ENCODE results near the gene SLC29A4.
"Not testable (repeated sequence)": the region's sequence is repeated elsewhere in the genome, so short reads cannot be mapped to it uniquely, and the experiment has no call there.

The SLC29A4 gene

DNA sequence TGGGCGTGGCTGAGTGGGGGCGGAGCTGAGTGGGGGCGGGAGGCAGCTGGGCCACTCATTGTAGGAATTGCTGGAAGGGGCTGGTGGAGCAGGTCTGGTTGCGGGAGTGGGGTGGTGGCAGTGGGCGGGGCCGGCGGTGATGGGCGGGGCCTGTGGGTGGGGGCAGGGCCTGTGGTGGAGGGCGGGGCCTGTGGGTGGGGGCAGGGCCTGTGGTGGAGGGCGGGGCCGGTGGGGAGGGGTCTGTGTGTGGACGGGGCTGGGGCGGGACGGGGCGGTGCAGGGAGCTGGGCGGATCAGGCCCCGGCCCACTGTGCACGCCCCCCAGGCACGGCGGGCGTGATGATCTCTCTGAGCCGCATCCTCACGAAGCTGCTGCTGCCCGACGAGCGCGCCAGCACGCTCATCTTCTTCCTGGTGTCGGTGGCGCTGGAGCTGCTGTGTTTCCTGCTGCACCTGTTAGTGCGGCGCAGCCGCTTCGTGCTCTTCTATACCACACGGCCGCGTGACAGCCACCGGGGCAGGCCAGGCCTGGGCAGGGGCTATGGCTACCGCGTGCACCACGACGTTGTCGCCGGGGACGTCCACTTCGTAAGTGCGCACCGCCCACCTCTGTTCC, 14.0 kb downstream of the SLC29A4 start:
- Histone ChIP-seq H3K27me3 (ENCODE audit: insufficient read depth, insufficient read length) (no peaks in the 10 kb centered on the region), H3K4me3 (ENCODE audit: insufficient read length, low read depth) (no peak overlapping the region), H3K9ac (ENCODE audit: insufficient read length, low read depth) (no peak overlapping the region), H3K4me1 (ENCODE audit: insufficient read depth, insufficient read length) (no peaks in the 10 kb centered on the region), H3K9me3 (ENCODE audit: insufficient read depth, low read length) (0 out of 2 replicates have a peak, but pooled peaks cover 6% of the 10 kb centered on the region), H3K36me3 (ENCODE audit: insufficient read depth, insufficient read length, low read length) (peaks cover 39% of the 10 kb centered on the region)
- no peak for DNase-seq (ENCODE audit: low read depth, low spot score)
- TF ChIP-seq ZNF274 (IDR thresholded peaks at IDR 0.05; ENCODE audit: low read depth, low read length) = no peak
- TF ChIP-seq YY1 (IDR thresholded peaks at IDR 0.05; ENCODE audit: insufficient read depth, insufficient read length) = no peak
- TF ChIP-seq SUZ12 (IDR thresholded peaks at IDR 0.05; ENCODE audit: extremely low read depth, insufficient read depth, insufficient read length) = no peak

GRCh38 chr7:5300366-5300765, 17.6 kb downstream of the SLC29A4 start:
- no peaks in the 10 kb centered on the region for H3K4me1 ChIP-seq (ENCODE audit: insufficient read depth, insufficient read length)
- H3K9me3 ChIP-seq (ENCODE audit: insufficient read depth, low read length) = no peaks in the 10 kb centered on the region
- H3K4me3 ChIP-seq (ENCODE audit: insufficient read length, low read depth) = no peak overlapping the region
- TF ChIP-seq SUZ12 (IDR thresholded peaks at IDR 0.05; ENCODE audit: extremely low read depth, insufficient read depth, insufficient read length) = no peak
- no peak for TF ChIP-seq ZNF274 (IDR thresholded peaks at IDR 0.05; ENCODE audit: low read depth, low read length)
- no peak for TF ChIP-seq YY1 (IDR thresholded peaks at IDR 0.05; ENCODE audit: insufficient read depth, insufficient read length)
- no peak for DNase-seq (ENCODE audit: low read depth, low spot score)
- H3K36me3 ChIP-seq (ENCODE audit: insufficient read depth, insufficient read length, low read length) = peaks cover 43% of the 10 kb centered on the region
- H3K9ac ChIP-seq (ENCODE audit: insufficient read length, low read depth) = no peak overlapping the region
- H3K27me3 ChIP-seq (ENCODE audit: insufficient read depth, insufficient read length) = no peaks in the 10 kb centered on the region

DNA sequence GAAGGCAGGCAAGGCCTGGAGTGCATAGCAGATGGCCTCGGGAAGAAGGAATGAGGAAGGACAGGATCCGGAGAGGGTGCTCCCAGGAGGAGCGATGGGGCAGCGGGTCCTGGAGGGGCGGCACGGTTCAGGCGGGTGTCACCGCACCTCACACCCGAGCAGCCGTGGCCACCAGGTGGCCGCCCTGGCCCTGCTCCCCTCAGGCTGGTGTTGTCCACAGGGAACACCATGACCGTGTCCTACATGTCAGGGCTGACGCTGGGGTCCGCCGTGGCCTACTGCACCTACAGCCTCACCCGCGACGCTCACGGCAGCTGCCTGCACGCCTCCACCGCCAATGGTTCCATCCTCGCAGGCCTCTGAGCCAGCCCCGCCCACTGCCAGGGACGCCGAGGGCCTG, 19.8 kb downstream of the SLC29A4 start:
- Histone ChIP-seq H3K4me3 (ENCODE audit: insufficient read length, low read depth) (no peak overlapping the region), H3K9ac (ENCODE audit: insufficient read length, low read depth) (no peak overlapping the region), H3K4me1 (ENCODE audit: insufficient read depth, insufficient read length) (no peaks in the 10 kb centered on the region), H3K9me3 (ENCODE audit: insufficient read depth, low read length) (no peaks in the 10 kb centered on the region), H3K27me3 (ENCODE audit: insufficient read depth, insufficient read length) (no peaks in the 10 kb centered on the region), H3K36me3 (ENCODE audit: insufficient read depth, insufficient read length, low read length) (peaks cover 37% of the 10 kb centered on the region)
- no peak for DNase-seq (ENCODE audit: low read depth, low spot score)
- TF ChIP-seq ZNF274 (IDR thresholded peaks at IDR 0.05; ENCODE audit: low read depth, low read length) (no peak), SUZ12 (IDR thresholded peaks at IDR 0.05; ENCODE audit: extremely low read depth, insufficient read depth, insufficient read length) (no peak), YY1 (IDR thresholded peaks at IDR 0.05; ENCODE audit: insufficient read depth, insufficient read length) (no peak)

GRCh38 chr7:5303061-5303460, 20.3 kb downstream of the SLC29A4 start:
- H3K36me3 ChIP-seq (ENCODE audit: insufficient read depth, insufficient read length, low read length) = peaks cover 40% of the 10 kb centered on the region
- DNase-seq (ENCODE audit: low read depth, low spot score) = no peak
- no peaks in the 10 kb centered on the region for H3K9me3 ChIP-seq (ENCODE audit: insufficient read depth, low read length)
- no peak overlapping the region for H3K4me3 ChIP-seq (ENCODE audit: insufficient read length, low read depth)
- H3K27me3 ChIP-seq (ENCODE audit: insufficient read depth, insufficient read length) = no peaks in the 10 kb centered on the region
- no peaks in the 10 kb centered on the region for H3K4me1 ChIP-seq (ENCODE audit: insufficient read depth, insufficient read length)
- TF ChIP-seq YY1 (IDR thresholded peaks at IDR 0.05; ENCODE audit: insufficient read depth, insufficient read length) = no peak
- TF ChIP-seq SUZ12 (IDR thresholded peaks at IDR 0.05; ENCODE audit: extremely low read depth, insufficient read depth, insufficient read length) = no peak
- TF ChIP-seq ZNF274 (IDR thresholded peaks at IDR 0.05; ENCODE audit: low read depth, low read length) = no peak
- no peak overlapping the region for H3K9ac ChIP-seq (ENCODE audit: insufficient read length, low read depth)

DNA sequence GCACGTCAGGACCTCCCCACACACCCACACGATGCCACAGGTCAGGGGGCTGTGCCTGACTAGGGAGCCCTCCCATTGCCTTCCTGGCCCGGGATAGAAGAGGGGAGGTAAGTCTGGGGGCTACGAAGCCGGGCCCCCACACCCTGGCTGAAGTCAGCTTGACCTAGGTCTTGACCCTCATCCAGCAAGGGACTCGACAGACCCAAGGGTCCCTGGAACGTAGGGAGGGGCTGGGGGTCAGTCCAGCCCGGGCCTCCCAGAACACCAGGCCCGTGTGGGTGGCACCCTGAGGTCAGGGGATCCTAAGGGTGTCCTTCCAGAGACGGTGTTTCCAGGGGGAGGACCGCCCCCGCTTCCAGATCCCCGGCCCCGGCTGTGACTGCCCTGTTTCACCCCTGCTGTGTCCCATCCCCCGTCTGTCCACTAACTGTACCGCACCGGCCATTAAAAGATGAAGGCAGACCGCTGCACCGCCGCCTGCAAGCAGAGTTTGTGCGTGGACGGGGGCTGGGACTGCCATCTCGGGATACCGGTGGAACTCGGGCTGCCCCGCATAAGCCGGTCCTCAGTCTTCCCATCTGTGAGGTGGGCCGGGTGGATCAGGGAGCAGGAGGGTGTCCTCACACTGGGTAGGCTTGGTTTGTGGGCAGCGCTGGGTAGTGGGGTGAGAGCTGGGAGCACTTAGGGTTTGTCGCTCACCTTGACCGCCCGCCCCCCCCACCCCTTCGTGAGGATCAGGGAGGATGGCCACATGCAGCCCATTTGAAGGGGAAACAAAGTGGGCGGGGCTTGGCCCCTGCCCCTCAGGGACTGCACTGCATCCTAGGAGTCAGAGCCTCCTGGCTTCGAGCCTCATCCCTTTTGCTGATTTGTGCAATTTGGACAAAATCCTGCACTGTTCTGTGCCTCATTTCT, 21.1 kb downstream of the SLC29A4 start:
- Histone ChIP-seq H3K27me3 (ENCODE audit: insufficient read depth, insufficient read length) (no peaks in the 10 kb centered on the region), H3K4me1 (ENCODE audit: insufficient read depth, insufficient read length) (no peaks in the 10 kb centered on the region), H3K36me3 (ENCODE audit: insufficient read depth, insufficient read length, low read length) (peaks cover 36% of the 10 kb centered on the region), H3K9ac (ENCODE audit: insufficient read length, low read depth) (no peak overlapping the region), H3K9me3 (ENCODE audit: insufficient read depth, low read length) (no peaks in the 10 kb centered on the region), H3K4me3 (ENCODE audit: insufficient read length, low read depth) (no peak overlapping the region)
- TF ChIP-seq YY1 (IDR thresholded peaks at IDR 0.05; ENCODE audit: insufficient read depth, insufficient read length) (no peak), SUZ12 (IDR thresholded peaks at IDR 0.05; ENCODE audit: extremely low read depth, insufficient read depth, insufficient read length) (no peak), ZNF274 (IDR thresholded peaks at IDR 0.05; ENCODE audit: low read depth, low read length) (no peak)
- no peak for DNase-seq (ENCODE audit: low read depth, low spot score)

DNA sequence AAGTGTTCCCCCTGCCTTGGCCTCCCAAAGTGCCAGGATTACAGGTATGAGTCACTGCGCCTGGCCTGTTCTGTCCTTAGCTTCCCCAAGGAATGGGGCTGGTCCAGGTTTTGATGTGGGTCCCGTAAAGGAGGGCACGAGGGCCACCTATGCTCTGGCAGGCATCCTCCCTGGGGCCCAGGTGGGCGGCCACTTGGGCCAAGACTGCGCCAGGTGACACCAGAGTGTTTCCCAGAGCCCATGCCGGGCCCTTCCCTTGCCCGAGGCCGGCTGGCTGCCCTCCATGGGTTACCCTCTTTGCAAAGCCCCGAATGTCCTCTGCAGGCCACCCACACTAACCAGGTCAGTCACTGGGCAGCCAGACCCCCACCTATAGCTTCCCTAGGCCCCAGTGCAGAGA, 22.3 kb downstream of the SLC29A4 start:
- H3K4me1 ChIP-seq (ENCODE audit: insufficient read depth, insufficient read length); DNase-seq (ENCODE audit: low read depth, low spot score): not testable (repeated sequence)

DNA sequence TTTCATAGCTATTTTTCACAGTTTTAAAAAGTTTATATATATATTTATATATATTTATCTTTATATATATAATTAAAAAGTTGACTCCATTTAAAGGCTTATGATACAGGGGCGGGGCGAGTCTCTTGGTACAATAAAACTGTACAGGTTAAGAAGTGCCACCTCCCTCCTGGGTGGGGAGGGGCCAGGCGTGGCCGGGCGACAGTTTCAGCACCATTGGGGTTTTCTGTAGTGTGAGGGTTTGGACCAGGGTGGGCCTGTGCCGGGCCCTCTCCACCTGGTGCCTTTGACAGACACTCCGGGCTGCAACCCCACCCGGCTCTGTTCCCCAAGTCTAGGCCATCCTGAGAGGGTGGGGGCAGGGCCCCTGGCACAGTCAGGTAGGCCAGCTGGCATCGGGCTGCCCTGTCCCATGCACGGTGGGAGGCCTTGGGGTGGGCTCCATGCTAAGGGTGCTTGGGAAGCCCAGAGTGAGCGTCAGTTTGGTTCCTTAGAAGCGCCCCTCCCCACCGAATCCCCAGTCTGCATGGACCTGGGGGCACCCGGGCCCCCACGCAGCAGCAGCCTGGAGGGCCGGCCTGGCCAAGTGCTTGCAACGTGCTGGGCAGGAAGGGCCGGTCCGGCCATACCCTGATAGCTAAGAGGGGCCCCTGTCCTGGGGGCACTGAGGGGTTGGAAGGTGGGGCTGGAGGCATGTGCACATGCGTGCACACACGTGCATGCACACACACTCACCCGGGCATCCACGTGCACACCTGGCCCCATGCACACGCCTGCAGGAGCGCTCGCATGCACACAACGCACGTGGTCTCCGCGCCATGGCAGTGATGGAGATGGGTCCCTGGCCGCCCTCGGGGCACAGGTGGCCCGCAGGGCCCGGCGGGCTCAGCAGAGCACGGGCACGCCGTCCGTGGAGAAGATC, 24.7 kb downstream of the SLC29A4 start:
- not testable (repeated sequence) for H3K9ac ChIP-seq (ENCODE audit: insufficient read length, low read depth); DNase-seq (ENCODE audit: low read depth, low spot score); H3K9me3 ChIP-seq (ENCODE audit: insufficient read depth, low read length); H3K27me3 ChIP-seq (ENCODE audit: insufficient read depth, insufficient read length); H3K4me1 ChIP-seq (ENCODE audit: insufficient read depth, insufficient read length); H3K4me3 ChIP-seq (ENCODE audit: insufficient read length, low read depth)
- H3K36me3 ChIP-seq (ENCODE audit: insufficient read depth, insufficient read length, low read length) = peaks cover 27% of the 10 kb centered on the region

More for the DNA sequence above, 22.3 kb downstream of the SLC29A4 start:
- H3K4me3 ChIP-seq (ENCODE audit: insufficient read length, low read depth); H3K27me3 ChIP-seq (ENCODE audit: insufficient read depth, insufficient read length); H3K9me3 ChIP-seq (ENCODE audit: insufficient read depth, low read length); H3K9ac ChIP-seq (ENCODE audit: insufficient read length, low read depth): not testable (repeated sequence)
- peaks cover 29% of the 10 kb centered on the region for H3K36me3 ChIP-seq (ENCODE audit: insufficient read depth, insufficient read length, low read length)
